Type B pancreatic cell (in vitro differentiated cells): ENCODE results near the gene ZCCHC7. TPM values are rescaled to one million over a fixed set of nuclear protein-coding genes. Genes with fewer than 3 reads are reported as not detected.

Experiments
- DNase-seq: peaks from one replicate; pipeline ENCODE4 v3.0.0; 2021; ENCODE audit warnings: mixed read lengths; ENCODE audit not compliant: unreplicated experiment; ENCODE audit errors: extremely low spot score
- H3K27ac Mint-ChIP-seq: 2 replicates; pipeline ENCODE4 v1.8.0; 2021; ENCODE audit warnings: mild to moderate bottlenecking, mixed read lengths
- H3K27me3 Mint-ChIP-seq: 2 replicates; pipeline ENCODE4 v1.8.0; 2021; ENCODE audit warnings: mixed read lengths
- H3K36me3 Mint-ChIP-seq: 2 replicates; pipeline ENCODE4 v1.8.0; 2021; ENCODE audit warnings: mixed read lengths
- H3K4me1 Mint-ChIP-seq: one replicate; pipeline ENCODE4 v1.8.0; 2021; ENCODE audit warnings: mixed read lengths; ENCODE audit not compliant: unreplicated experiment
- H3K4me3 Mint-ChIP-seq: 2 replicates; pipeline ENCODE4 v1.8.0; 2021; ENCODE audit warnings: mild to moderate bottlenecking, mixed read lengths
- H3K9me3 Mint-ChIP-seq: 2 replicates; pipeline ENCODE4 v1.8.0; 2021; ENCODE audit warnings: mixed read lengths
- total RNA-seq: library from RNA; stranded (reverse); gene quantifications from 2 replicates; pipeline ENCODE4 v1.2.1, GENCODE V29; 2021; ENCODE audit warnings: low replicate concordance
- TF ChIP-seq, protein P1 (sequence below): fragments of 200-600 bp; sonication (generic); conservative IDR thresholded peaks from 2 replicates; pipeline ENCODE4 v1.5.0; 2021; ENCODE audit warnings: antibody characterized with exemption, mild to moderate bottlenecking

Gene ZCCHC7
- total RNA-seq, 1 donor from 2014 or later = 20.3 TPM

DNA sequence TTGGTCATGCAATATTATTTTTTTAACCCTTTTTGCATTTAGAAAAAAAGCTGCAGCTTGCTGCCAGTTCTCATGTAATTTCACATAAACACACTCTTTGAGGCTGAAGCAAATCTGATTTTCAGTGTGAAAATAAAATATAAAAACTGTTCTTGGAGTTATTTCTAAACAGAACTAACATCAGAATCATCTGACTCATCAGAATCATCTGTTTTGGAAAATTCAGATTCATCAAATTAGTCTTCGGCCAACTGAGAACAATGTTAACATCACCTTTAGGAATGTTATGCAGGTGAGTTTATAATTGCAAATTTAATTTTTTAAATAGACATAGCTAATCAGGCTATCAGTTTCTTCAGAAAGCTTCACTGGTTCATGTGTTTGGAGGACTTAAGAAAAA is 45.3 kb downstream of the ZCCHC7 start:
- TF ChIP-seq, protein P1, sequence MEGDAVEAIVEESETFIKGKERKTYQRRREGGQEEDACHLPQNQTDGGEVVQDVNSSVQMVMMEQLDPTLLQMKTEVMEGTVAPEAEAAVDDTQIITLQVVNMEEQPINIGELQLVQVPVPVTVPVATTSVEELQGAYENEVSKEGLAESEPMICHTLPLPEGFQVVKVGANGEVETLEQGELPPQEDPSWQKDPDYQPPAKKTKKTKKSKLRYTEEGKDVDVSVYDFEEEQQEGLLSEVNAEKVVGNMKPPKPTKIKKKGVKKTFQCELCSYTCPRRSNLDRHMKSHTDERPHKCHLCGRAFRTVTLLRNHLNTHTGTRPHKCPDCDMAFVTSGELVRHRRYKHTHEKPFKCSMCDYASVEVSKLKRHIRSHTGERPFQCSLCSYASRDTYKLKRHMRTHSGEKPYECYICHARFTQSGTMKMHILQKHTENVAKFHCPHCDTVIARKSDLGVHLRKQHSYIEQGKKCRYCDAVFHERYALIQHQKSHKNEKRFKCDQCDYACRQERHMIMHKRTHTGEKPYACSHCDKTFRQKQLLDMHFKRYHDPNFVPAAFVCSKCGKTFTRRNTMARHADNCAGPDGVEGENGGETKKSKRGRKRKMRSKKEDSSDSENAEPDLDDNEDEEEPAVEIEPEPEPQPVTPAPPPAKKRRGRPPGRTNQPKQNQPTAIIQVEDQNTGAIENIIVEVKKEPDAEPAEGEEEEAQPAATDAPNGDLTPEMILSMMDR = no peak
- Mint-ChIP-seq H3K27ac (no peak overlapping the region), H3K36me3 (peaks cover 27% of the 10 kb centered on the region), H3K4me1 (no peaks in the 10 kb centered on the region), H3K27me3 (no peaks in the 10 kb centered on the region), H3K4me3 (no peak overlapping the region), H3K9me3 (peaks cover 3% of the 10 kb centered on the region)
- no peak for DNase-seq

DNA sequence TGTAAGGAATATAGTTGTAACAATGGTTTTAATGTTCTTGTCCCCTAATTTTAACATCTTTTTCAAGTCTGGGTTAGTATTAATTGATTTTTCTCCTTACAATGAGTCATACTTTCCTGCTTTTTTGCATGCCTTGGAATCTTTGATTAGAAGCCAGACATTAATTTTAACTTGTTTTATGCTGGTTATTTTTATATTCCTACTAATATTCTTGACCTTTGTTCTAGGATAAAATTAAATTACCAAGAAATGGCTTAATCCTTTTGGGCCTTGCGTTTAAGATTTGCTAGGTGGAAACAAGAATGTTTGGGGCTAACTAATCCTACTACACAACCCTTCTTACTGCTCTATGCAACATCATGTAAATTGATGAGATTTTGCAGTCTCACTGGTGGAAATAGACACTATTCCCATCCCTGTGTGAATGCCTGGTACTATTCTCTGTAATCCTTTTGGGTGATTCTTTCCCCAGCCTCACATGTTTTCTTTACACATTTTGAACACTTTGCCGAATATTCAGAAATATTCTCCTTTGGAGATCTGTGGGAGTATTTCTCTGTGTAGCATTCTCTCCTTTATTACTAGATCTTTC is 47.2 kb downstream of the ZCCHC7 start:
- no peak for DNase-seq
- Mint-ChIP-seq H3K27ac (no peak overlapping the region), H3K9me3 (no peaks in the 10 kb centered on the region), H3K4me3 (no peak overlapping the region), H3K36me3 (peaks cover 29% of the 10 kb centered on the region), H3K4me1 (no peaks in the 10 kb centered on the region), H3K27me3 (no peaks in the 10 kb centered on the region)
- TF ChIP-seq, protein P1 = no peak

DNA sequence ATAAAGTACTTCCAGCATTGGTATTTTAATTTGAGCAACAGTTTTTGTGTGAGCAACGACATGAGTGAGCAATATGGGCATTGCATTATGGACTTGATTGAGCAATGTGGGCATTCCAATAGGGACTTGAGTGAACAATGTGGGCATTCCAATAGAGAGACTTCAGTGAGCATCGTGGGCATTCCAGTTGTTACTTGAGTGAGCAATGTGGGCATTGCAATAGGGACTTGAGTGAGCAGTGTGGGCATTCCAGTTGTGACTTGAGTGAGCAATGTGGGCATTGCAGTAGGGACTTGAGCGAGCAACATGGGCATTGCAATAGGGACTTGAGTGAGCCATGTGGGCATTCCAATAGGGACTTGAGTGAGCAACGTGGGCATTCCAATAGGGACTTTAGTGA is 52.2 kb downstream of the ZCCHC7 start:
- no peak for DNase-seq
- Mint-ChIP-seq H3K4me1 (no peaks in the 10 kb centered on the region), H3K4me3 (no peak overlapping the region), H3K27ac (no peak overlapping the region), H3K36me3 (peaks cover 17% of the 10 kb centered on the region), H3K9me3 (no peaks in the 10 kb centered on the region), H3K27me3 (no peaks in the 10 kb centered on the region)
- TF ChIP-seq, protein P1 = no peak

DNA sequence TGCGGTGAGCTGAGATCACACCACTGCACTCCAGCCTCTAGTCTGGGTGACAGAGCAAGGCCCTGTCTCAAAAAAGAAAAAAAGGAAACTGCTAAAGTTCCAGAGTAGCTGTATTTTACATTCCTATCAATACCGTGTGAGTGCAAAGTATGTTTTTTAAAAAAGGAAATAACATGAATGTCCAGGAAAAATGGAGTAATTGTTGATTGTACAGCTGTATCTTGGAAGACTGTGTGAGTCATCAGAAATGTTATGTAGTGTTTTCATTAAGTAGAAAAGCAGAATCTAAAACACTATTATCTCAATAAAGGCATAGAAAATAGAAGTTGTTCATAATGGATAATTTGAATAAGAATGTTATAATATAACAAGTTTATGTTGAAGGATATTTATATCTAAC is 53.9 kb downstream of the ZCCHC7 start:
- TF ChIP-seq, protein P1 = no peak
- Mint-ChIP-seq H3K9me3 (no peaks in the 10 kb centered on the region), H3K27me3 (no peaks in the 10 kb centered on the region), H3K36me3 (peaks cover 17% of the 10 kb centered on the region), H3K27ac (no peak overlapping the region), H3K4me1 (no peaks in the 10 kb centered on the region), H3K4me3 (no peak overlapping the region)
- no peak for DNase-seq

DNA sequence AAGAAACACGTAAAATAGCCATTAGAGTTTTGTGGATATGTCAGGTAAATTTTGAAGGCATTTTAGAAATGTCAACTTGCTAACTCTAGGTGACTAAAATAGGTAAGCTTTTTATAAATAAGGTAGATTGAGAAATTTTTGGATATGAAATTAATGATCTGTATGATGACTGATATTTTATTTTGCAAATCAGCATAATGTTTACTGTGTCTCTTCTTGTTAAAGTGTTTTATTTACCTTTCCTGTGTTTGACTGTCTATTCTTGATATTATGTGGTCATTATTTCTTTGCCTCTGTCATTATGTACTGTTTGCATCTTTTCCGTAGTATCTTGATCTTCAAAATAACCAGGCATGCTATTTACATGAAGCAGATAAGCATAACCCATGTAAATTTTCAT is 58.4 kb downstream of the ZCCHC7 start:
- H3K9me3 Mint-ChIP-seq = no peaks in the 10 kb centered on the region
- no peak overlapping the region for H3K27ac Mint-ChIP-seq
- no peak overlapping the region for H3K4me3 Mint-ChIP-seq
- DNase-seq = no peak
- peaks cover 7% of the 10 kb centered on the region for H3K36me3 Mint-ChIP-seq
- H3K27me3 Mint-ChIP-seq = no peaks in the 10 kb centered on the region
- no peaks in the 10 kb centered on the region for H3K4me1 Mint-ChIP-seq
- TF ChIP-seq, protein P1 = no peak

DNA sequence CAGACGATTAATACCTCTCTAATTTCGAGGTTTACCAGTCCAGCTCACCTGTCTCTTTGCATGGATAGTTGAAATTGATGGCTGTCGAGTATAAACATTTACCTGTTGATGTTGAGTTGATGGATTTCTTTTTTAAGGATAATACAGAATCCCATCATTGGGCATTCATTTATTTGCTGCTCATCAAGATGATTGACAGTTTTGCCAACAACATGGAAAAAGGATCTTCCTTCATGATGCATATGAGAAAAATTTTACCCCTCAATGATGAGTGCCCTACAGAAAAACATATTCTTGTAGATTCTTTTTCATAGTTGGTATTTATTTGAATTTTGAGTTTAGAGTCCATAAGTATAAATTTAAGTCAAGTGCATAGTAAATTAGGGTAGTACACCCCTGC is 59.2 kb downstream of the ZCCHC7 start:
- no peak for DNase-seq
- Mint-ChIP-seq H3K27ac (no peak overlapping the region), H3K4me3 (no peak overlapping the region), H3K27me3 (no peaks in the 10 kb centered on the region), H3K9me3 (no peaks in the 10 kb centered on the region), H3K36me3 (peaks cover 11% of the 10 kb centered on the region), H3K4me1 (no peaks in the 10 kb centered on the region)
- TF ChIP-seq, protein P1 = no peak
